Keratinocyte (primary cell): ENCODE results near the gene XRRA1. TPM values are rescaled to one million over a fixed set of nuclear protein-coding genes. Genes with fewer than 3 reads are reported as not detected.

Source experiments
- DNase-seq: peaks from one replicate; pipeline ENCODE4 v3.0.0-alpha.2; 2011; ENCODE audit warnings: low read depth, missing footprints, low spot score
- FAIRE-seq: peaks from 2 replicates; lab custom pipeline; 2011; peaks lifted over from hg19 to GRCh38; lab: Jason Lieb, UNC
- H2AFZ ChIP-seq: 2 replicates; pipeline ENCODE4 v1.6.0; 2012; ENCODE audit warnings: low read length, control low read depth, inconsistent platforms; ENCODE audit not compliant: control insufficient read depth
- H3K27ac ChIP-seq: 2 replicates; pipeline ENCODE4 v1.5.1; 2011; ENCODE audit warnings: low read length; ENCODE audit not compliant: control insufficient read depth, insufficient read depth
- H3K27me3 ChIP-seq: 3 replicates; pipeline ENCODE4 v1.6.0; 2011; ENCODE audit warnings: low read length; ENCODE audit not compliant: control insufficient read depth, insufficient read depth; ENCODE audit errors: extremely low read depth
- H3K36me3 ChIP-seq, 2 experiments: 2 replicates in 1 of 2; 3 replicates in 1 of 2; pipeline ENCODE4 v1.5.1; 2011; ENCODE audit warnings: low read length in 2 of 2, mild to moderate bottlenecking in 1 of 2; ENCODE audit not compliant: control insufficient read depth in 2 of 2, insufficient read depth in 2 of 2; ENCODE audit errors: extremely low read depth in 1 of 2
- H3K4me1 ChIP-seq: 3 replicates; pipeline ENCODE4 v1.5.1; 2011; ENCODE audit warnings: low read length; ENCODE audit not compliant: control insufficient read depth, insufficient read depth; ENCODE audit errors: extremely low read depth
- H3K4me2 ChIP-seq: 3 replicates; pipeline ENCODE4 v1.6.0; 2011; ENCODE audit warnings: low read depth, low read length; ENCODE audit not compliant: control insufficient read depth, insufficient read depth; ENCODE audit errors: extremely low read depth
- H3K4me3 ChIP-seq, 3 experiments: fragments of 200-600 bp in 1 of 3; sonication (generic) in 1 of 3; 2 replicates in 2 of 3; 3 replicates in 1 of 3; pipeline ENCODE4 v1.5.1; 2011 to 2016; ENCODE audit warnings: low read length in 3 of 3, mild to moderate bottlenecking in 3 of 3, control low read depth in 2 of 3, inconsistent platforms in 1 of 3, low read depth in 1 of 3, mixed read lengths in 1 of 3, mixed run types in 1 of 3, moderate library complexity in 1 of 3; ENCODE audit not compliant: control insufficient read depth in 2 of 3, insufficient read depth in 2 of 3; ENCODE audit errors: extremely low read depth in 1 of 3
- H3K79me2 ChIP-seq: 2 replicates; pipeline ENCODE4 v1.6.0; 2012; ENCODE audit warnings: low read length; ENCODE audit not compliant: control insufficient read depth, insufficient read depth
- H3K9ac ChIP-seq: 3 replicates; pipeline ENCODE4 v1.6.0; 2011; ENCODE audit warnings: low read length; ENCODE audit not compliant: control insufficient read depth, insufficient read depth; ENCODE audit errors: extremely low read depth
- H3K9me1 ChIP-seq: 3 replicates; pipeline ENCODE4 v1.6.0; 2011; ENCODE audit warnings: low read length; ENCODE audit not compliant: control insufficient read depth, insufficient read depth; ENCODE audit errors: extremely low read depth
- H3K9me3 ChIP-seq: 2 replicates; pipeline ENCODE4 v1.5.1; 2012; ENCODE audit warnings: low read depth, low read length; ENCODE audit not compliant: control insufficient read depth
- H4K20me1 ChIP-seq: 3 replicates; pipeline ENCODE4 v1.6.0; 2011; ENCODE audit warnings: low read length; ENCODE audit not compliant: control insufficient read depth, insufficient read depth; ENCODE audit errors: extremely low read depth
- CTCF ChIP-seq, 3 experiments: IDR thresholded peaks in 1 of 3; conservative IDR thresholded peaks in 1 of 3; optimal IDR thresholded peaks in 1 of 3; 2 replicates in 2 of 3; 3 replicates in 1 of 3; pipeline versions ENCODE3 to v1.5.1; 2011; ENCODE audit warnings: low read length in 3 of 3, mild to moderate bottlenecking in 3 of 3, moderate library complexity in 2 of 3, control low read depth in 1 of 3, inconsistent platforms in 1 of 3; ENCODE audit not compliant: insufficient read depth in 2 of 3; ENCODE audit errors: extremely low read depth in 1 of 3
- EZH2 ChIP-seq: IDR thresholded peaks from one replicate; pipeline ENCODE4 v1.6.1; 2012; ENCODE audit warnings: inconsistent platforms, mild to moderate bottlenecking, low read length, moderate library complexity
- dilution Hi-C: fragments of 300-500 bp; cut with MboI; formaldehyde crosslinking; loops from one replicate; pipeline ENCODE4 v1.7.0; 2020; ENCODE audit warnings: low sequenced_read_pairs; ENCODE audit not compliant: extremely low pct_ligation_motif_present
- polyA plus RNA-seq, 5 experiments: library from polyadenylated mRNA; depleted of rRNA in 3 of 5; stranded (reverse) in 3 of 5; stranded (forward) in 1 of 5; unstranded in 1 of 5; fragments of >200 nt; gene quantifications; 1 replicate in 1 of 5; 2 replicates in 3 of 5; 3 replicates in 1 of 5; pipeline versions ENCODE4 v1.2.1 to v1.2.3, GENCODE V29; 2011 to 2012; ENCODE audit warnings: missing spikeins in 2 of 5, low read depth in 1 of 5, low replicate concordance in 1 of 5

The XRRA1 gene
- polyA plus RNA-seq, 1 donor (not counting 4 experiments of a cell fraction or from before 2014, with no cell fraction given): 9.1 TPM

- no peak for DNase-seq
- Histone ChIP-seq H3K27ac (no peak overlapping the region), H3K9me3 (no peaks in the 10 kb centered on the region), H3K4me1 (peaks cover 3% of the 10 kb centered on the region), H4K20me1 (no peaks in the 10 kb centered on the region), H3K9me1 (no peaks in the 10 kb centered on the region), H3K4me2 (no peak overlapping the region), H3K9ac (no peak overlapping the region), H3K36me3 (peaks cover 8 to 10% of the 10 kb centered on the region in 2 experiments), H3K4me3 (no peak overlapping the region), H2AFZ (no peak overlapping the region), H3K27me3 (no peaks in the 10 kb centered on the region), H3K79me2 (no peaks in the 10 kb centered on the region)
- dilution Hi-C loops: no loop called here
- no peak for FAIRE-seq
- TF ChIP-seq EZH2: no peak
Observed at GRCh38 chr11:74925281-74925680, 23.6 kb downstream of the XRRA1 start.

- peaks cover 11 to 17% of the 10 kb centered on the region in 2 experiments for H3K36me3 ChIP-seq
- dilution Hi-C loops: no loop called here
- no peak overlapping the region for H2AFZ ChIP-seq
- H3K79me2 ChIP-seq: no peaks in the 10 kb centered on the region
- no peaks in the 10 kb centered on the region for H3K4me1 ChIP-seq
- H3K27me3 ChIP-seq: no peaks in the 10 kb centered on the region
- DNase-seq (no peak), FAIRE-seq (no peak)
- no peaks in the 10 kb centered on the region for H4K20me1 ChIP-seq
- no peak overlapping the region for H3K4me3 ChIP-seq
- TF ChIP-seq CTCF (optimal IDR thresholded peaks at IDR 0.05 in 1 of 3, IDR thresholded peaks at IDR 0.05 in 1 of 3, conservative IDR thresholded peaks at IDR 0.05 in 1 of 3; ENCODE audit: extremely low read depth in 1 of 3, insufficient read depth in 2 of 3, low read length in 3 of 3): no peak
- no peak for TF ChIP-seq EZH2
- H3K9ac ChIP-seq: no peak overlapping the region
- no peak overlapping the region for H3K4me2 ChIP-seq
- no peaks in the 10 kb centered on the region for H3K9me1 ChIP-seq
- no peaks in the 10 kb centered on the region for H3K9me3 ChIP-seq
- H3K27ac ChIP-seq: no peak overlapping the region
Observed at GRCh38 chr11:74923125-74923524, 25.8 kb downstream of the XRRA1 start.

GRCh38 chr11:74909812-74910211 lies 39.1 kb downstream of the XRRA1 start:
- FAIRE-seq: no peak
- H3K4me1 ChIP-seq: no peaks in the 10 kb centered on the region
- H3K4me3 ChIP-seq: no peak overlapping the region
- dilution Hi-C loops: no loop called here
- no peaks in the 10 kb centered on the region for H3K9me1 ChIP-seq
- no peak overlapping the region for H2AFZ ChIP-seq
- H3K9me3 ChIP-seq: no peaks in the 10 kb centered on the region
- no peak for DNase-seq
- no peaks in the 10 kb centered on the region for H3K27me3 ChIP-seq
- H3K4me2 ChIP-seq: no peak overlapping the region
- no peak overlapping the region for H3K9ac ChIP-seq
- TF ChIP-seq EZH2 (no peak), CTCF (optimal IDR thresholded peaks at IDR 0.05 in 1 of 3, IDR thresholded peaks at IDR 0.05 in 1 of 3, conservative IDR thresholded peaks at IDR 0.05 in 1 of 3; ENCODE audit: extremely low read depth in 1 of 3, insufficient read depth in 2 of 3, low read length in 3 of 3) (no peak)
- no peaks in the 10 kb centered on the region for H3K79me2 ChIP-seq
- no peak overlapping the region for H3K27ac ChIP-seq
- H4K20me1 ChIP-seq: no peaks in the 10 kb centered on the region
- peaks cover 0 to 7% of the 10 kb centered on the region in 2 experiments for H3K36me3 ChIP-seq
